ENCODE measurements around the gene FXYD3.
"Not testable (repeated sequence)": the region's sequence is repeated elsewhere in the genome, so short reads cannot be mapped to it uniquely, and the experiment has no call there.

The FXYD3 gene

GRCh38 chr19:35086455-35086854 lies 29.2 kb upstream of the FXYD3 start:
- DNase-seq (ENCODE audit: low read depth), result no peak

DNA sequence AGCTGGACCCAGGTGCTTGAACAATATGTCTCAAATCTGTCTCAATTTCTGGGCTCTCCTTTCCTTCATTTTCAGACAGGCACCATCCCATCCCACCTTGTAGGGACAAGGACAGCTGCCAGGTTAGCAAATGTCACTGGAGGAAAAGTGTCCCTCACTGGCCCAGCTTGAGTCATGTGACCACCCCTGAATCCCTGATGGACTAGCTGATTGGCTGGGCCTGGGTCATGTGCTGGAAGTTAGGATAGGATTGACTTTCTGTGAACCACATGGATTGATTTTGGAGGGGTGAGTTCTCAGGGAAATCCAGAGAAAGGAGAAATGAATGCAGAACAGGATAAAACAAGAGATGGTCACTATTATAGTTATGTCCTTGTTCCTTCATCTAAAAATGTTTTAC lies 28.2 kb upstream of the FXYD3 start:
- DNase-seq (ENCODE audit: low read depth), result no peak

GRCh38 chr19:35088131-35088913 lies 27.3 kb upstream of the FXYD3 start:
- DNase-seq (ENCODE audit: low read depth), result no peak

DNA sequence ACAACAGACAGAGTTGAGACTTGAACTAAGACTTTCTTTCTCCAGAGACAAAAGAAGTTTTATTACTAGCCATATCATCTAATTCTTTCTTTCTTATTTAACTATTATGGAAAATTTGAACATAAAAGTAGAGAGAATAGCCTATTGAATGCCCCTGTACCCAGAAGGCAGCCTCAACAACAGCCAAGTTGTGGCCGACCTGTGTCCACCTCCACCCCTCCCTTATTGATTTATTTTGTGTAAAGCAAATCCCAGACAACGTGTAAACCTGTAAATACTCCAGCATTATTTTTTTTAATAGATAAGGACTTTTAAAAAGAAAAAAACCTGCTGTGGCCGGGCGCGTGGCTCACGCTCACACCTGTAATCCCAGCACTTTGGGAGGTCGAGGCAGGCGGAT lies 26.1 kb upstream of the FXYD3 start:
- DNase-seq (ENCODE audit: low read depth), result no peak

DNA sequence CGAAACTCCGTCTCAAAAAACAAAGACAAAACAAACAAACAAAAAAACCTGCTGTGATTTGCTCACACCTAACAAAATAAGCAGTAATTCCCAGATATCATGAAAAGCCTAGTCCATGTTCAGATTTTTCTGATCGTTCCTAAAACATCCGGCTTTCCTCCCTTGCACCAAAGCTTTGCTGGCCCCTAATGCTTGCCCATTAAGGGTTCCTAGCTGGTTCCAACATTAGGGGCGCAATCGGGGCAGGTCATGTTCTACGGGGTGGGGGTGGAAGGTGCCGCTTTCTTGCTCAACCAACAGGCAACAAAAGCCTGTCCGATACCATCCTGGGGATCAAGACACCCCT lies 25.5 kb upstream of the FXYD3 start:
- no peak for DNase-seq (ENCODE audit: low read depth)

- DNase-seq (ENCODE audit: low read depth), result no peak
Measured at GRCh38 chr19:35090506-35091214, 25.0 kb upstream of the FXYD3 start.

DNA sequence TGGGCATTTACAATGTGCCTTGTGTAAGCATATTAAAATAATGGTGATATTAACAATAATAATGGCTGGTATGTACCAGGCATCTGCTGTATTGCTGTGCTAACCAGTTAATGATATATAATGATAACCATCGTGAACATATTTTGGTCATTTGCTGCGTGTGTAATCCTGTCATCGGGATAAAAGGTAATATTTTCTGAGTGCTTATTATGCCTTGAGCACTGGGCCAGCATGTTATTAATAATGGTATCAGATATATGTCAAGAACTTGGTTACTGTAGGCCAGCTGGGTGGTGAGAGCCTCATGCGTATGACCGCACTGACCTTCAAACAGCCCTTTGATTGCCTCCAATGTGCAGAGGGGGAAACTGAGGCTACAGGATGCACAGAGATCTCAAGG lies 22.2 kb upstream of the FXYD3 start:
- no peak for DNase-seq (ENCODE audit: low read depth)

- no peak for DNase-seq (ENCODE audit: low read depth)
Measured at GRCh38 chr19:35093941-35094647, 21.5 kb upstream of the FXYD3 start.

GRCh38 chr19:35094656-35095055 lies 21.0 kb upstream of the FXYD3 start:
- DNase-seq (ENCODE audit: low read depth), result no peak

DNA sequence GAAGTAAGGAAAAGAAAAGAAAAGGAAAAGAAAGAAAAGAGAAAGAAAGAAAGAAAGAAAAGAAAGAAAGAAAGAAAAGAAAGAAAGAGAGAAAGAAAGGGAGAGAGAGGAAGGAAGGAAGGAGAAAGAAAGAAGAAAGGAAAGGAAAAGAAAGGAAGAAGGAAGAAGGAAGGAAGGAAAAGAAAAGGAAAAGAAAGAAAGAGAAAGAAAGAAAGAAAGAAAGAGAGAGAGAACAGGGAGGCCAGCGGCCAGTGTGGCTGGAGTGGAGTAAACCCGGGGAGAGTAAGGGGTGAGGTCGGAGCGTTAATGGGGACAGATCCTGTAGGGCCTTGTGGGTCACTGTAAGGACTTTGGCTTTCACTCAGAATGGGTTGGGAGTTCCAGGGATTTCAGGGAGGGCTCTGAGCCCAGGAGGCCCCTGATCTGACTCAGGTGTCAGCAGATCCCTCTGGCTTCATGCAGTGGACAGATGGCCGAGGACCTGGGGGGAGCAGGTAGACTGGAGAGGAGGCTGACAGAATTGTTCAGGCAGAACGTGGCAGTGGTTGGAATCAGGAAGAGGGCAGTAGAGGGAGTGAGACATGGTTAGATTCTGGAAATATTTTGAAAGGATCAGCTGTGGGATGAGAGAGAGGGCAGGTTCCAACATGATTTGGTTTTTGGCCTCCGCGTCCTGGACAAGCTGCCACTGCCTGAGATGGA lies 19.8 kb upstream of the FXYD3 start:
- no peak for DNase-seq (ENCODE audit: low read depth)

- DNase-seq (ENCODE audit: low read depth), result no peak
Measured at GRCh38 chr19:35098413-35099049, 17.1 kb upstream of the FXYD3 start.

GRCh38 chr19:35099155-35099896 lies 16.3 kb upstream of the FXYD3 start:
- no peak for DNase-seq (ENCODE audit: low read depth)

GRCh38 chr19:35099897-35100275 lies 15.7 kb upstream of the FXYD3 start:
- DNase-seq (ENCODE audit: low read depth), result no peak

DNA sequence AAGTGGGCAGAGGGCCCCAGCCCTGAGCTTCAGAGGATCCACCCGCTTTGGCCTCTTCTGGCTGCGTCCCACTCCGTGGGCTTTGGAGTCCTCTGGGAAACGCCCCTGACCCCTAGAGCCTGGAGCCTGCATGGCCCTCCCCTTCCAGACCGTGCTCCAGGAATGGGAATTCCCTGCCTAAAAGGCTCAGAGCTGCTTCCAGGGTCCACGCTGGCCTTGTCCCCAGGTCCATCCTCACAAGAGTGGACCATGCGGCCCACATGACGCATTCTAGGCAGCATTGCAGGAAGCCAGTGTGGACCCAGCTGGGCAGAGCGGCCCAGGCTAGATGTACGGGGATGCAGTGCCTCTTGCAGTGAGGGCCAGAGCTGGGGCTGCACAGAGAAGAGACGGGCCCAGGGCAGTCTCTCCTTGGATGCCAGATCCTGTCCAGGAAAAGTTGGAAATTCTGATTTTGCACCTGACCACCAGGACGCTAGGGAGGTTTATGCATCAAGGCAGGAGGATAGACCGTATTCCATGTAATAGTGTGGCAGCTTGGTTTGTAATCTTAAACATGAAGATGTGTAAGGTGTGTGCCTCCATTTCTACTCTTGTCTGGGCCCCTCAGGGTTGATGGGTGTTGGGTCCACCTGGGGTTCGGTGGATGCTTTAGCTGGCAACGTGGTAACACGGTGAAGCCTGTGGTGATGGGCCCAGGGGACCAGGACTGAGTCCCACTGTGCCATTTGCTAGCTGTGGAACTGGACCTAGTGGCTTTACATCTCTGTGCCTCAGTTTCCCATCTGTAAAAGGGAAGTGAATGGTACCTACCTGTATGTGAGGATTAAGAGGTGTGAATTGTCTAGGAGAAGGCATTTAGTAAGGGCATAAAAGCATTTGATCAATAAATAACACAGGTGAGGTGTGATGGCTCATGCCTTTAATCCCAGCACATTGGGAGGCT lies 14.8 kb upstream of the FXYD3 start:
- DNase-seq (ENCODE audit: low read depth), result no peak

- not testable (repeated sequence) for DNase-seq (ENCODE audit: low read depth)
Measured at GRCh38 chr19:35101949-35102348, 13.7 kb upstream of the FXYD3 start.

DNA sequence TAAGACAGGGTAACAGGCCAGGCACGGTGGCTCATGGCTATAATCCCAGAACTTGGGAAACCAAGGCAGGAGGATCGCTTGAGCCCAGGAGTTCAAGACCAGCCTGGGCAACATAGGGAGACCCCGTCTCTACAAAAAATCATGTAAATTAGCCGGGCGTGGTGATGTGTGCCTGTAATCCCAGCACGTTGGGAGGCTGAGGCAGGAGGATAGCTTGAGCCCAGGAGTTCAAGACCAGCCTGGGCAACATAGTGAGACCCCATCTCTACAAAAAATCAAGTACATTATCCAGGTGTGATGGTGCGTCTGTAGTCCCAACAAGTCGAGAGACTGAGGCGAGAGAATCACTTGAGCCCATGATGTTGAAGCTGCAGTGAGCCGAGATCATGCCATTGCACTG lies 12.0 kb upstream of the FXYD3 start:
- DNase-seq (ENCODE audit: low read depth), result not testable (repeated sequence)

- no peak for DNase-seq (ENCODE audit: low read depth)
Measured at GRCh38 chr19:35104361-35104760, 11.3 kb upstream of the FXYD3 start.

GRCh38 chr19:35105047-35105410 lies 10.6 kb upstream of the FXYD3 start:
- no peak for DNase-seq (ENCODE audit: low read depth)

DNA sequence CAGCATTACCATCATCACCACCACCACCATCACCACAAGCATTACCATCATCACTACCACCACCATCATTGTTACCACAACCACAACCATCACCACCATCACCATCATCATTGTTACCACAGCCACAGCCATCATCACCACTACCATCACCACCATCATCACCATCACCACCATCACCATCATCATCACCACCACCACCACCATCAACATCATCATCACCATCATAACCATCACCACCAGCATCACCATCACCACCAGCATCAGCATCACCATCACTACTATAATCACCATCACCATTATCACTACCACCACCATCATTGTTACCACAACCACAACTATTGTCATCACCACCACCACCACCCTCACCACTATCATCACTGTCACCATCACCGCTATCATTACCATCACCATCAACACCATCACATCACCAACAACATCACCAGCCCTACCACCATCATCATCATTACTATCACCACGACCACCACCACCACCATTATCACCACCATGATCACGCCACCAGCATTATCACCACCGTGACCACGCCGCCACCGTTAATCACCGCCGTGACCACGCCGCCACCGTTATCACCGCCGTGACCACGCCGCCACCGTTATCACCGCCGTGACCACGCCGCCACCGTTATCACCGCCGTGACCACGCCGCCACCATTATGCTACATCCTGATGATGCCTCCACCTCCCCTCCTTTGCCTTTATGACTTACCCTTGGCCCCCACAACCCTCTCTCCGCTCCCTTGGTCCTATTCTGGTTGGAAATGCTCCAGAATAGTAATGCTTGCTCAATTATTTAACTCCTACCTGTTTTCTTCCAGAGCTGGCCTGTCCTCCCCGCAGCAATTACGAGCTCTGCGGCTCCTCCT lies 10.0 kb upstream of the FXYD3 start:
- DNase-seq (ENCODE audit: low read depth), result no peak

- no peak for DNase-seq (ENCODE audit: low read depth)
Measured at GRCh38 chr19:35106291-35106583, 9.4 kb upstream of the FXYD3 start.
